Fibroblast of upper back skin (primary cell): ENCODE data around the gene HVCN1.
A peak's percentile ranks its signal among the peaks of the same experiment; 100 is the strongest.

ENCODE experiments used
- DNase-seq: peaks from one replicate; pipeline ENCODE4 v3.0.0-alpha.2; 2013

HVCN1 gene

DNA sequence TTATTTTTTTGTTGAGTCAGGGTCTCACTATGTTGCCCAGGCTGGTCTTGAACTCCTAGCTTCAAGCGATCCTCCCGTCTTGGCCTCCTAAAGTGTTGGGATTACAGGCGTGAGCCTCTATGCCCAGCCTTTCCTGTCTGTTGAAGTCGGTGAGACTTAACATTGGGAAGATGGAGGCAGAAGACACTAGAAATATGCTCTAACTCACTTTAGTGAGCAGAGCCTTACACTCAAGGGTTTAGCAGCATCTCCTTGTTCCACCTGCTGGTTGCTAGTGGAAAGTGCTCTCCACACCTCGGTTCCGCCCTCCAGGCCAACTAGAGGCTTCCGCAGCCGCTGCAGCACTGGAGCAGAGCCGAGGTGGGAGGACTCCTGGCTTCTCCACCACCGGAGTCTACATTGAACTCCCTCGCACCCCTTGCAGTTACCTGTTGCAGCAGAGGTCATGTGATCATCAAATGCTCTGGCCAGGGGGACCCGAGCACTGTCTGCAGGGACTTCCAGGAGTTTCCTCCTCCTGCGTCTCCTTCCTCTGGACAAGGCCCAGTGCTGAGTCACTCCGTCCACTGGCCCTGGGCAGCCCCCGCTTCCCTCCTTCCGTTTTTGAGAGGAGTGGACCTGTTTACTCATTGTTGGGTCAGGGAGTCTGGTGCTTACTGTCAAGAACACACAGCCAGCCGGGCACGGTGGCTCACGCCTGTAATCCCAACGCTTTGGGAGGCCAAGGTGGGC is 9.4 kb upstream of the HVCN1 start:
- peak; percentile 68 for DNase-seq

GRCh38 chr12:110697236-110697635 is 8.3 kb upstream of the HVCN1 start:
- no peak for DNase-seq

DNA sequence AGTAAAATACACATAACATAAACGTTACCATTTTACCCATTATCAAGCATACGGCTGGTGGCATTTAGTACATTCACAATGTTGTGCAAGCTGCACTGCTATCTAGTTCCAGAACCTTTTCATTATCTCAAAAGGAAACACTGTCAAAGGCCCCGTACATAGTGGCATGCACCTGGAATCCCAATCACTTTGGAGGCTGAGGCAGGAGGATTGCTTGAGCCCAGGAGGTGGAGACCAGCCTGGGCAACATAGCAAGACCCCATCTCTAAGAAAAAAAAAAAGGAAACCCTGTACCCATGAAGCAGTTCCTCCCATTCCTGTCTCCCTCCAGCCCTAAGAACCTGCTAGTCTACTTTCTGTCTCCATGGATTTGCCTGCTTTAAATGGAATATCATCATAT is 7.4 kb upstream of the HVCN1 start:
- DNase-seq, result no peak

- no peak for DNase-seq
Measured at GRCh38 chr12:110694330-110694901, 5.5 kb upstream of the HVCN1 start.

GRCh38 chr12:110693731-110694130 is 4.8 kb upstream of the HVCN1 start:
- DNase-seq, result no peak

- no peak for DNase-seq
Measured at GRCh38 chr12:110690127-110690430, 1.2 kb upstream of the HVCN1 start.

- DNase-seq, result peak; percentile 14
Measured at GRCh38 chr12:110689281-110690126, 589 bp upstream of the HVCN1 start.

GRCh38 chr12:110687396-110688169 is 1.3 kb downstream of the HVCN1 start:
- no peak for DNase-seq

DNA sequence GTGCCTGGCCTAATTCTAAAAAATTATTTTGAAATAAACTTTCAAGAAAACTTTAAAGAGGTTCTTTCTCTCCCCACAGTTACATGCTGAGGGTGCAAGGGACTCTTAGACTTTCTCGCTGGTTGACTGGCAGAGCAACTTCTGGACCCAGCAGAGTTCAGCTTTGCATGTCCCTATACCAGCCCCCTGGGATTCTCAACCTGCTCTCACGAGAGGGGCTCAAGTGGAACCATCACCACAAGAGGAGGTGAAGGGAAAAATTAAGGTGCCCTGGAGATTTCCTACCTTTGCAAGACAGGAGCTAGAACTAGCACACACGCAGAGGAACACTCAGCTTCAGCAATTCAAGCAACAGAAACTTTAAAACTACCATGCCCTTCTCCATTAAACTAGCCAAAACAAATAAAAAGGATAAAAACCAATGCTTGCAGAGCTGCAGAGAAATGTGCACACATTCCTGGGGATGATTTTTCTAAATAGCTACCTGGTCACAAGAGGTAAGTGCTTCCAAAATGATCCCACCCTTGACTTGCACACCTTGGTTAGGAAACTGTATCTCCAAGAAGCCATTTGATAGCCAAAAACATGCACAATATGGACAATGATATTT is 2.5 kb downstream of the HVCN1 start:
- DNase-seq, result no peak

DNA sequence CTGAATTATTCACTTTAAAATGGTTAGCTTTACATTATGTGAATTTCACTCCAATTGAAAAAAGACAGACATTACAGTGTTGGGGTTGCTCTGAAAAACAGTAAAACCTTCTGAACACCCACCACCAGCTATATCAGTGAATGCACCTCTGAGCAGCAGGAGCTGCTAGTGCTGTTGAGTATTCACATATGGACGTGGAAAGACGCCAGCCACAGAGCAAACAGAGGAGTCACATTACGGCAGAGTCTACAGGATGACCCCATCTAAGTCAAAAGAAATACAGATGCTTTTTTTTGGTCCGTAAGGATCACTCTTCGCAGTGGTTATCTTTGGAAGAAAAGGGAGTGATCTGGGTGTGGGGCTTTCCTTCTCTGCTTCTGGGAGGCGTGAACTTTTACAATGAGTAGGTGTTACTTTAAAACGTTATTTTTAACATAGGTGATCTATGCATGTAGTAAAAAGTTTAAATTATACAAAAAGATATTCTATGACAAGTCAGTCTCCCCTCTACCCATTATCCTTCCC is 4.5 kb downstream of the HVCN1 start:
- peak; percentile 13 for DNase-seq

GRCh38 chr12:110683888-110684287 is 5.0 kb downstream of the HVCN1 start:
- DNase-seq, result no peak

- DNase-seq, result no peak
Measured at GRCh38 chr12:110680032-110680431, 8.9 kb downstream of the HVCN1 start.

DNA sequence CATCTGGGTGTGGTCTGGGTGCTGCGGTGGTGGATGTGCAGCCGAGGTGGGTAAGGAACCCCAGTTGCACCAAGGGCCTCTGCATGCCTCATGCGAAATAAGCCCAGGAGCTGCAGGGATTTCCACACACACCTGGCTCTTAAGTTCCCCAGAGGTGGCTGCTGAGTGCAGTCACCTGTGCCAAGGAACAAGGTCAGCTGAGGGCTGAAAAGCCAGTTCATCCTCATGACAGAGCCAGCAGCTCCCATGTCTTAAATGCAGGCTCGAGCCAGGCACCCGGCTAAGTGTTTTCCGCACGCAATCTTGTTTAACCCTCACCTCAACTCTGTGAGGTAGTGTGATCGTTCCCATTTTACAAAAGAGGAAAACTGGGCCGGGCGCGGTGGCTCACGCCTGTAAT is 9.7 kb downstream of the HVCN1 start:
- DNase-seq, result no peak

GRCh38 chr12:110677982-110678381 is 10.9 kb downstream of the HVCN1 start:
- no peak for DNase-seq

- DNase-seq, result no peak
Measured at GRCh38 chr12:110677206-110677911, 11.6 kb downstream of the HVCN1 start.

DNA sequence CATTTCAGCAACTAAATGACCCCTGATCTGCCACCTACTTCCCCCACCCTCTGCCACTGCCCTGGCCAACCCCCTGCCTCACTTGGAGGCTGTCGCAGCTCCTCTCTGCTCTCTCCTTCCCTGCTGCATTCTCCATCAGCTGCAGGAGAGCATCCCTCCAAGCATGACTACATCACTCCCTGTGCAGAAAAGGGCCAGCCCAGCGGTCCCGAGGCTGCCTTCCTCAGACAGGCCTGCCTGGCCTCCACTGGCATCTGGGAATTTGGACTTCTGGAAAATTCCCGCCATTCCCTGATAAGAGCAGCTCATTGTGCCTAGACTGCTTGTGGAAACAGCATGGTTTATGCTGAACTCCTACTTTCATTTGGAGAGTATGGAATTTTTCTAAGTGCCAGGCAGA is 12.7 kb downstream of the HVCN1 start:
- no peak for DNase-seq

DNA sequence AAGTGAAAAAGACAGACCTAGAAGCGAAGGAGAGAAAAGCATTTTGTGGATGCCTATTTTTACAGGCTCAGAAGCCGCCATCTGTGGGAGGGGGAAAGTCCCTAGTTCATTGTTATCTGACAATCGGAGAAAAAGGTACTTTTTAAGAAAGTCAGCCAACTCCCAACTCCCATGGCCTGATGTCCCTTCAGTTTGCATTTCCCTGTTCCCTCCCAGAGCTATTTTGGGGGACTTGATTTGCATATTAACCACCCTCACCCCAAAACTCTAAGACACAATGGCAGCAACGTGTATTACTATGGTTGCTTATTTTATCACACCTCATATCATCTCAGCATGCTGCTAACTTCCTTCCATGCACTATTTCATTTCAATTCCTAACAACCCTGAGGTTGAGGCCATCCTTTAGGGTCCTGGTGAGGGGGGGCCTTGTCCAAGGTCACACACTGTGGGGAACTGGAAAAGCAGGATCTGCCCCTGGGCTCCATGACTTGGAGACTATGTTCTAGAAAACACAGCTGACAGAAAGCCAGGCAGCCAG is 18.7 kb downstream of the HVCN1 start:
- DNase-seq, result no peak

- DNase-seq, result no peak
Measured at GRCh38 chr12:110669193-110669502, 19.8 kb downstream of the HVCN1 start.

DNA sequence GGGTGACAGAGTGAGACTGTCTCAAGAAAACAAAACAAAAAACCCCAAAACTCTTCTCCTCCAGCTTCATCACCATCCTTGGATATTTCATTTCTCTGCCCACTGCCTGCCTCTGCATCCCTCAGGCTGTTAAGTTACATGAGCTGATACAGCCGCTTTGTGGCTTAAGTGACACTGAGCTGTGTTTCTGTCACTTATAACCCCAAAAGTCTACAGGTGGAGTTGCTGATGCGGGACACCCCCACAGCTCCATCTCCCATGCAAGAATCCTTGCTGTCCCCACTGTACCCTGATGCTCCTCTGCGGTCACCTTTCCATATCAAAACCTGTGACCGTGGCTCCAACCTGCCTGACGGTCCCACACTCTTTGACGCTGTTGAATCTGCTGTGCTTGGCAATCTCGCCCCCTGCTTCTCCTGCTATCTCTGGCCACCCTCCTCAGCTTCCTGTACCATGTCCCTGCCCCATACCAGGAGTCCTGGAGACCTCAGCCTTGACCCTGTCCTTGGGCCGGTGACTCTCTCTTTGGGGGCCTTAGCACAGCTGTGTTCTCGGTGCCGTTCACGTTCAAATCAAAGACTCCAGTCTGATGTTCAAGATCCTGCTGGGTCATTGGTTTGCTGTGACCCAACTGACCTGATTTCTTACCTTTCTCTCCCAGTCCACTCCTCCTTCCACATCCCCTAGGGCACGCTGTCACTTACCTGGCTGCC is 20.3 kb downstream of the HVCN1 start:
- no peak for DNase-seq

DNA sequence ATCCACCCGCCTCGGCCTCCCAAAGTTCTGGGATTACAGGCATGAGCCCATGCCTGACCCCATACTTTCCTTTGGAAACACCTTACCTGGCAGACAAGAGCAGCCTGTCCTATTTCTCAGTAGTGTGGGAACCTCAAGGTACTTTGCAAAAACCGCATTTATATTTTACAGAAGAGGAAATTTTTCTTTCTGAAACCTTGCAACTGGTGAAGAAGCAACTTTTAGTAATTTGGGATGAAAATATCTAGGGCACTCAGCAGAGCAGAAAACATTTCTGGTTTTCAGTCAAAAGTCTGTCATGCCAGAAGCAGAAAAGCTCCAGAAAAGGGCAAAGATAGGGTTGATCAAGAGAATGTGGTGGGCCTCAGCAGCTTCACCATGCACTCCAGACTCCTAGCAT is 21.2 kb downstream of the HVCN1 start:
- no peak for DNase-seq

- no peak for DNase-seq
Measured at GRCh38 chr12:110666892-110667291, 22.0 kb downstream of the HVCN1 start.
